PC-3 (cell line): Measurements from ENCODE around the gene METTL16. TPM values are rescaled to one million over a fixed set of nuclear protein-coding genes. Genes with fewer than 3 reads are reported as not detected.

Experiments used
- ATAC-seq: fragments of 200-7000 bp; cut with Tn5 transposase; 2 replicates; pipeline ENCODE4 v1.9.1; 2020; ENCODE audit warnings: mild to moderate bottlenecking, moderate library complexity
- BruUV-seq: library from RNA; stranded (reverse); fragments of 400-500 nt; replicated peaks from 2 replicates; lab custom pipeline; 2021; lab: Mats Ljungman, UMichigan
- CTCF ChIA-PET: fragments of 300-600 bp; sonication (Branson Sonifier 250); formaldehyde crosslinking; loops from one replicate; lab custom pipeline; 2022; ENCODE audit warnings: antibody characterized with exemption; lab: Charles Lee
- POLR2A ChIA-PET: fragments of 300-600 bp; sonication (Branson Sonifier 250); formaldehyde crosslinking; loops from one replicate; lab custom pipeline; 2022; ENCODE audit warnings: antibody characterized with exemption; ENCODE audit not compliant: unreplicated experiment; lab: Charles Lee
- DNase-seq: peaks from one replicate; pipeline ENCODE4 v3.0.0-alpha.2; 2015
- H2AFZ ChIP-seq: fragments of 300-600 bp; sonication (generic); 2 replicates; pipeline ENCODE4 v1.6.0; 2016; ENCODE audit warnings: antibody characterized with exemption, low read length
- H3F3A ChIP-seq: fragments of 300-600 bp; sonication (generic); one replicate; pipeline ENCODE4 v1.6.0; 2017; ENCODE audit warnings: antibody characterized with exemption, low read length, control low read depth, mild to moderate bottlenecking; ENCODE audit not compliant: unreplicated experiment
- H3K27ac ChIP-seq: fragments of 300-600 bp; sonication (generic); 2 replicates; pipeline ENCODE4 v1.5.1; 2016; ENCODE audit warnings: mild to moderate bottlenecking, low read length
- H3K27me3 ChIP-seq: fragments of 300-600 bp; sonication (generic); 2 replicates; pipeline ENCODE4 v1.6.1; 2016; ENCODE audit warnings: low read length, mixed read lengths
- H3K36me3 ChIP-seq: fragments of 300-600 bp; sonication (generic); 2 replicates; pipeline ENCODE4 v1.6.1; 2016; ENCODE audit warnings: low read depth, mixed run types, low read length, mixed read lengths
- H3K4me1 ChIP-seq: fragments of 300-600 bp; sonication (generic); 2 replicates; pipeline ENCODE4 v1.5.1; 2016; ENCODE audit warnings: low read length; ENCODE audit not compliant: insufficient read depth
- H3K4me2 ChIP-seq: fragments of 300-600 bp; sonication (generic); 2 replicates; pipeline ENCODE4 v1.6.0; 2016; ENCODE audit warnings: low read length
- H3K4me3 ChIP-seq: fragments of 300-600 bp; sonication (generic); 2 replicates; pipeline ENCODE4 v1.5.1; 2016; ENCODE audit warnings: mild to moderate bottlenecking, low read length, mixed read lengths
- H3K79me2 ChIP-seq: fragments of 300-600 bp; sonication (generic); 2 replicates; pipeline ENCODE4 v1.6.1; 2017; ENCODE audit warnings: low read length, mixed read lengths
- H3K9ac ChIP-seq: fragments of 300-600 bp; sonication (generic); 2 replicates; pipeline ENCODE4 v1.6.0; 2016; ENCODE audit warnings: mild to moderate bottlenecking, low read length
- H3K9me2 ChIP-seq: fragments of 300-600 bp; sonication (generic); replicated peaks from 2 replicates; pipeline ENCODE4 v1.6.1; 2016; ENCODE audit warnings: mixed run types, low read length, mixed read lengths
- H3K9me3 ChIP-seq: fragments of 300-600 bp; sonication (generic); 2 replicates; pipeline ENCODE4 v1.6.1; 2016; ENCODE audit warnings: low read length, mixed read lengths
- H4K20me1 ChIP-seq: fragments of 300-600 bp; sonication (generic); 2 replicates; pipeline ENCODE4 v1.6.1; 2016; ENCODE audit warnings: low read length, mixed read lengths
- EZH2 ChIP-seq: fragments of 300-600 bp; sonication (generic); IDR thresholded peaks from one replicate; pipeline ENCODE4 v1.6.1; 2017; ENCODE audit warnings: antibody characterized with exemption, mild to moderate bottlenecking, low read length; ENCODE audit not compliant: unreplicated experiment
- EZH2phosphoT487 ChIP-seq: fragments of 300-600 bp; sonication (generic); IDR thresholded peaks from 2 replicates; pipeline ENCODE4 v1.6.1; 2018; ENCODE audit warnings: mild to moderate bottlenecking, antibody characterized with exemption, low read length, borderline replicate concordance
- intact Hi-C: fragments of 100-400 bp; cut with micrococcal nuclease; formaldehyde crosslinking; loops from 2 replicates; pipeline ENCODE4 v1.9.0; 2023
- total RNA-seq: library from RNA; depleted of rRNA; stranded (reverse); fragments of >200 nt; gene quantifications from 2 replicates; pipeline ENCODE4 v1.2.3, GENCODE V29; 2014
- TF ChIP-seq, protein P1 (sequence below): fragments of 300-600 bp; sonication (generic); conservative IDR thresholded peaks from 2 replicates; pipeline ENCODE4 v1.5.1; 2017; ENCODE audit warnings: antibody characterized with exemption, low read depth, mild to moderate bottlenecking, low read length

Gene METTL16
- total RNA-seq, 1 experiment from 2014 or later: 20.8 TPM

DNA sequence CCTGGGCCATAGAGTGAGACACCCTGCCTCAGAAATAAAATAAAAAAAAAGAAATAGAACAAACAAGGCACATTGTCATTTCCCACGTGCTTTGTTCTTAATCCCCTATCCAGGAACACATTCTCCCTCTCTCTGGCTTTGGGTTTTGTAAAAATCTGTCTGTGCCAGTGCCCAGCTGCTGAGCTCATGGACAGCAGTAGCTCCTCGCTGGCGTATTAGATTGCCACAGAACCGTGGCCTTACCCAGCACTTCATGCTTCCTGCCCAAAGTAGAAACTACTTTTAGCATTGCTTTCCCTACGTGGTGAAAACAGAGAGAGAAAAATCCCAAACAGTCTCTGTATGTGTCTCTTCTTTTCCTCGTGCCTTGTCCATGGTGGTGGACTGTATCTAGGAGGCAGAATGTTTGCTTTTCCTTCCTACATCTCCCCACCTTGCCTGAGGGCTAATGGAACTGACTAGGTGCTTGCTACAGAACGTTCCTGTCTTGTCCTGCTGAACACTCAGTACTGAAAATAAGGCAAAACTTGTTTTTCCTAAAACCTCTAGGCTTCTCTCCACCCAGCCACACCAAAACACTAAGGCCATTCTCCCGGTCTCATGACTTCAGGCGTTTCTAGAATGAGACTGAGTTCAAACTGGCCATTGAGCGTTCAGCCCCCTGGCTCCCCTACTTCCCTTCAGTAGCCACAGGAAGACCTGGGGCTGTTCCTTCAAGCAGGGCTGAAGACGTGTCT, 137.0 kb downstream of the METTL16 start:
- intact Hi-C loops: no loop called here
- ChIA-PET POLR2A (no interaction called here), CTCF (no interaction called here)
- DNase-seq: no peak
- H2AFZ ChIP-seq: no peak overlapping the region
- no peak overlapping the region for H3K27ac ChIP-seq
- H3K9ac ChIP-seq: no peak overlapping the region
- H3F3A ChIP-seq: no peaks in the 10 kb centered on the region
- no peaks in the 10 kb centered on the region for H3K4me1 ChIP-seq
- H3K79me2 ChIP-seq: no peaks in the 10 kb centered on the region
- no peak overlapping the region for H3K4me2 ChIP-seq
- ATAC-seq: no peak
- no peaks in the 10 kb centered on the region for H3K9me2 ChIP-seq
- no peaks in the 10 kb centered on the region for H3K27me3 ChIP-seq
- H3K4me3 ChIP-seq: no peak overlapping the region
- H3K9me3 ChIP-seq: no peaks in the 10 kb centered on the region
- BruUV-seq: no TSS peak
- H3K36me3 ChIP-seq: no peaks in the 10 kb centered on the region
- no peaks in the 10 kb centered on the region for H4K20me1 ChIP-seq
- TF ChIP-seq EZH2: no peak
- TF ChIP-seq EZH2phosphoT487: no peak

DNA sequence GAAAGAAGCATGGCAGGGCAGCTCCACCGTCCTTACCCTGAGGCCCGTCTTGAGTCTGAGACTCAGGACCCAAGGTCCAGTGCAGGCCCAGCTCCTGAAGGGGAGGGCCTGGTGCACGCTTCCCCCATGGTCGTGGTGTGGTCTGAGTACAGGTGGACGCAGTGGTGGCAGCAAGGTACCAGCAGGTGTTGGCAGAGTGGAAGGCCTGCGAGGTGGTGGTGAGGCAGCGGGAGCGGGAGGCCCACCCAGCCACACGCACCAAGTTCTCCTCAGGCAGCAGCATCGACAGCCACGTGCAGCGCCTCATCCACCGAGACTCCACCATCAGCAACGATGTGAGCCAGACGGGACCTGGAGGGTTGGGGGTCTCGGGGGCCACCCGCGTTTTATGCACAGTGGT, 138.5 kb downstream of the METTL16 start:
- Histone ChIP-seq H3K79me2 (no peaks in the 10 kb centered on the region), H3K27me3 (no peaks in the 10 kb centered on the region), H3K27ac (no peak overlapping the region), H3K4me3 (no peak overlapping the region), H4K20me1 (no peaks in the 10 kb centered on the region), H3K4me1 (no peaks in the 10 kb centered on the region), H3F3A (no peaks in the 10 kb centered on the region), H3K4me2 (no peak overlapping the region), H3K9me3 (no peaks in the 10 kb centered on the region), H3K9ac (no peak overlapping the region), H2AFZ (no peak overlapping the region), H3K9me2 (no peaks in the 10 kb centered on the region), H3K36me3 (no peaks in the 10 kb centered on the region)
- BruUV-seq: no TSS peak
- ChIA-PET POLR2A (no interaction called here), CTCF (no interaction called here)
- TF ChIP-seq EZH2phosphoT487: no peak
- TF ChIP-seq, protein P1, sequence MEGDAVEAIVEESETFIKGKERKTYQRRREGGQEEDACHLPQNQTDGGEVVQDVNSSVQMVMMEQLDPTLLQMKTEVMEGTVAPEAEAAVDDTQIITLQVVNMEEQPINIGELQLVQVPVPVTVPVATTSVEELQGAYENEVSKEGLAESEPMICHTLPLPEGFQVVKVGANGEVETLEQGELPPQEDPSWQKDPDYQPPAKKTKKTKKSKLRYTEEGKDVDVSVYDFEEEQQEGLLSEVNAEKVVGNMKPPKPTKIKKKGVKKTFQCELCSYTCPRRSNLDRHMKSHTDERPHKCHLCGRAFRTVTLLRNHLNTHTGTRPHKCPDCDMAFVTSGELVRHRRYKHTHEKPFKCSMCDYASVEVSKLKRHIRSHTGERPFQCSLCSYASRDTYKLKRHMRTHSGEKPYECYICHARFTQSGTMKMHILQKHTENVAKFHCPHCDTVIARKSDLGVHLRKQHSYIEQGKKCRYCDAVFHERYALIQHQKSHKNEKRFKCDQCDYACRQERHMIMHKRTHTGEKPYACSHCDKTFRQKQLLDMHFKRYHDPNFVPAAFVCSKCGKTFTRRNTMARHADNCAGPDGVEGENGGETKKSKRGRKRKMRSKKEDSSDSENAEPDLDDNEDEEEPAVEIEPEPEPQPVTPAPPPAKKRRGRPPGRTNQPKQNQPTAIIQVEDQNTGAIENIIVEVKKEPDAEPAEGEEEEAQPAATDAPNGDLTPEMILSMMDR: no peak
- no peak for TF ChIP-seq EZH2
- intact Hi-C loops: no loop called here
- DNase-seq (no peak), ATAC-seq (no peak)

DNA sequence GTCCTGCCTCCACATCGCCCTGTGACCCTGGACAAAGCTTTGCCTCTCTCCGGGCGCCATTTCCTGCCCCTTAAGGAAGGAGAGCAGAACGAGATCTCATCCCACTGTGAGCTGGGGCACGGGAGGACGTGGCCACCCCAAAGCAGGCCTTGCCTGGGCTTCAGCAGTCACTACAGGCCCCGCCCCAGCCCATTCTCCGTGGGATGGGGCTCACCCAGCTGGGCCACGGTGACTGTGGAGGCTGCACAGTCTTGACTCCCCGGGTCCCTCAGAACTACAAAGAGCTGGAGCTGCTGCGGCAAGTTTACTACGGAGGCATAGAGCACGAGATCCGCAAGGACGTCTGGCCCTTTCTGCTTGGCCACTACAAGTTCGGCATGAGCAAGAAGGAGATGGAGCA, 139.0 kb downstream of the METTL16 start:
- DNase-seq (no peak), ATAC-seq (no peak)
- intact Hi-C loops: no loop called here
- Histone ChIP-seq H3K4me1 (no peaks in the 10 kb centered on the region), H3K9ac (no peak overlapping the region), H3K36me3 (no peaks in the 10 kb centered on the region), H3K27ac (no peak overlapping the region), H3K4me3 (no peak overlapping the region), H3K4me2 (no peak overlapping the region), H4K20me1 (no peaks in the 10 kb centered on the region), H3F3A (no peaks in the 10 kb centered on the region), H3K79me2 (no peaks in the 10 kb centered on the region), H2AFZ (no peak overlapping the region), H3K9me2 (no peaks in the 10 kb centered on the region), H3K27me3 (no peaks in the 10 kb centered on the region), H3K9me3 (no peaks in the 10 kb centered on the region)
- TF ChIP-seq, protein P1: no peak
- TF ChIP-seq EZH2: no peak
- TF ChIP-seq EZH2phosphoT487: no peak
- no TSS peak for BruUV-seq
- ChIA-PET CTCF (no interaction called here), POLR2A (no interaction called here)
